GM19351 (cell line): ENCODE results near the gene PYGM.

Experiments used
- ATAC-seq: cut with Tn5 transposase; IDR thresholded peaks from one replicate; pipeline ENCODE4 v1.9.1; 2021; ENCODE audit warnings: mild to moderate bottlenecking, moderate library complexity; ENCODE audit not compliant: unreplicated experiment

PYGM gene

DNA sequence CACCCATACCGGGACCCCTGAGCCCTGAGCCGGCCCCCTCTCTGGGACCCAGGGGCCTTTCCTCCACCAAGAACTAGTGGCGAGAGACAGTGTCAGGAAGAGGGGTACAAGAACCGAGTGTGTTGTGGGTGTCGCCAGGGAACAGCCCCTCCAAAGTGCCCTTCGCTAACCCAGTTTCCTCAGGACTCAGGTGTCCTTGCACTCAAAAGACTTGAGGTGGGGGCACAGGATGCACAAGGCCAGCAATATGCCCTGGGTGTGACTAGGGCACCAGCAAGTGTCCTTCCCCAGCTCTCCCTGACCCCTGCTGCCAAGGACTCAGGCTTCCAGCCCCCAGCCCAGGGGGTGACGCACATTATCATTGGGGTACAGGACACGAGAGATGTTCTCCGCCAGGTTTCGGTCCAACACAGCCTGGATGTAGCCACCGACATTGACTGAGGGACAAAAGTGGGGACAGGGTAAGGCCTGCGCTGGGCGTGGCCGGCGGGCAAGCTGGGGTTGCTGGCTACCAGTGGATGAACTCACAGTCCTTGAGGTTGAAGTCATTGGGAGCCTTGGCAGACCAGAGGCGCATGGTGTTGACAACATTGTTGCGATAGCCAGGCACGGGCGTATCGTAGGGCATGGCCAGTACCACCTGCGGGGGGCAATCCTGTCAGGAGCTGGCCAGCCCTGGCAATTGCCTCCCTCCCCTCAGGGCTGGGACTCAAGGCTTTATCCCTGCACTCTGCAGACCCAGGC, 4.7 kb downstream of the PYGM start:
- no peak for ATAC-seq

DNA sequence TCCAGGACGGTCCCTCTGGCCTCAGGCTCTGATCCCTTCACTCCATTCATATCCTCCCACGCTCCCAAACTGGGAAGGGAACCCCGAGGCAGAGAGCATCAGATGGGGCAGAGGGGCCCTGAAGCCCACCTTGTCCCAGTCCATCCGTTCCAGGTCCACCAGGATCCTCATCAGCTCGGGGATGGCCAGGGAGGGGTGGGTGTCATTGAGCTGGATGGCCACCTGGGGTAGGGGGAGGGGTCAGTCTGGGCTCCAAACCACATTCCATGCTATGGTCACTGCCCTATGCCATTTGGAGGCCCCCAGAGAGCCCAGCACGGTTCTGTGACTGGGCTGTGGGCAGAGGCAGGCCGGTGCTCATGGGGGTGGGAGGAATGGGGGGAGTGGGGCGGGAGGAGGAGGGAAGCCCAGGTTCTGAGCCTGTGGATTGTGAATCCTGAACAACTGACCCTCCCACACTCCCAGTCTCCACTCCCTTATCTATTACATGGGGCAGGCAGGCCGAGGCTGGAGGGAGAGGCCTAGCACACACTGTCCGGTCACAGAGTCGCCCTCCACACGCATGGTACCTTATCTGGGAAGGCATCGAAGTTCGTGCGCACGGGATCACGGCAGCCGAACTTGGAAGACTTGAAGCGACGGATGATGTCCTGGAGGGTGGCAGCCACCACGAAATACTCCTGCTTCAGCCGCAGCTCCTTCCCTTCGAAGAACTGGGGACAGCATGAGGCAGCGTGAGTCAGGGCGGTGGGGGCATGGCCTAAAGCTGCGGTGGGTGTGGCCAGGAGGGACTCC, 5.5 kb downstream of the PYGM start:
- ATAC-seq: no peak

DNA sequence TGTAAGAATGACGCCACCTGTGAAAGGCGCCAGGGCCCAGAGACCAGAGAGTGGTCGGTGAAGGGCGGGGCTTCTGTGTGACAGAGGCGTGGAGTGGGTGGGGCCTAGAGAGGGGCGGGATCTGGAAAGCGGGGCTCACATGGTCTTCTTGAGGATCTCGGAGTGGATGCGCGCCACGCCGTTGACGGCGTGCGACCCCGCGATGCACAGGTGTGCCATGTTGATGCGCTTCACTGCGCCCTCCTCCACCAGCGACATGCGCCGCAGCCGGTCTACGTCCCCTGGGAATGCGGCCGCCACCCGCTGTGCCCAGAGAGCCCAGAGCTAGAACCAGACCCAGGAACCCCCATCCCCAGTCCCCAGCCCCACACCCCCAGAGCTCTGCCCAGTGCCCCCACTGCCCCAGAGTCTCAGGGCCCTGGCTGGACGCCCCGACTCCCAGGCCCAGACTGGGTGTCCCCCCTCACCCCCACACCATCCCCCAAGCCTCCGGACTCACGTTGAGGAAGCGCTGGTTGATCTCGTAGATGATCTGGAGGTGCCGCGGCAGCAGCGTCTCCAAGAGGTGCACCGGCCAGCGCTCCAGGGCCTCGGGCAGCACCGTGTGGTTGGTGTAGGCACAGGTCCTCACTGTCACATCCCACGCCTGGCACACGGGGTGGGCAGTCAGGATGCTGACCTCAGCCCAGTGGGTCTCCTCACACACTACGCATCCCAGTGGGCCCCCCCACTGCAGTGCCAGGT, 6.2 kb downstream of the PYGM start:
- no peak for ATAC-seq

DNA sequence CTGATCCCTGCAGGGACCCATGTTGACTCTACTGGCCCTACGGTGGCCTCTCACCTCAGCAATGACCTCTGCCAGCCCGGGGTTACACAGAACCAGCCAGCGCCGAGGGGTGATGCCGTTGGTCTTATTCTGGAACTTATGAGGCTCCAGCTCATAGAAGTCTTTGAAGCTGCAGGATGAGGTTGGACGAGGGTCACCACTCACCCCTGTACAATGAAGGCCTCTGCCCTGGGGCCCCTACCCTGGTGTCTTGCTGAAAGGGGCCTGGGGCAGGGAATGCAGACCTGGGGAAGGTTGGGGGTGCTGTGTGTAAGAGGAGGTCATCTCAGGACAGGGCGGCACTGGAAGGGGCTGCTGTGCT, 6.8 kb downstream of the PYGM start:
- no peak for ATAC-seq

DNA sequence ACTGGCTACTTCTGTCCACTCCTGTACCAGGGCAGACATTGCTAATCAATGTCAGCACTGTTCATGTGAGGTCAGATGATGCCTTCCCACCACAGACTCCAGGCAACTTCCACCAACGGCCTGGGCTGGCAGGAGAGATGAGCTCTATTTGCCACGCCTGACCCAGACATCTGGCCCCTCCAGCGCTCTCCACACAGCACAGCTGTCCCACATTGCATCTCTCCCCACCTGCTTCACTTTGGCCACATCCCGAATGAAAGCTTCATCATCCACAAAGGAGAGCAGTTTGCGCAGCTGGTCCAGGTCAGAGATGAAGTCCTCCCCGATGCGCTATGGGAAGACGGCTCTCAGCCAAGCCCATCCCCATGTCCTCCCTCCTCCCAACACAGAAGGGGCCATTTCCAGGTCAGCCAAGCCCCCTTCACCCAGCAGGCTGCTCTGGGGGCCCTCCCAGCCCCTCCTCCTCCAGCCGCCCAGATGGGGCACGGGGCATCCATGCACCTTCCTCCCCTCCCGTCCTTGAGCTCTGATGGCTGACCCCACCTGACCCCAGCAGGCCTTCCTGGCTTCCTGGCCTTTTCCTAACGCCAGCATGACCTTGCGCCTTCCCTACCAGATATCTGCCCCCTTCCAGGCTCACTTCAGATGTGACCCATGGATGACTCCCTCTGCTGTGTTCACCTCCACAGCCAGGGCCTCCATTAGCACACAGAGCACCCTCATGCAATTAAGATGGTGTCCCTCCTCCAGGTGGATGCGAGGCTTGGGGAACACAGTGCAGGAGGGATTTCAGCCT, 7.4 kb downstream of the PYGM start:
- ATAC-seq: no peak

DNA sequence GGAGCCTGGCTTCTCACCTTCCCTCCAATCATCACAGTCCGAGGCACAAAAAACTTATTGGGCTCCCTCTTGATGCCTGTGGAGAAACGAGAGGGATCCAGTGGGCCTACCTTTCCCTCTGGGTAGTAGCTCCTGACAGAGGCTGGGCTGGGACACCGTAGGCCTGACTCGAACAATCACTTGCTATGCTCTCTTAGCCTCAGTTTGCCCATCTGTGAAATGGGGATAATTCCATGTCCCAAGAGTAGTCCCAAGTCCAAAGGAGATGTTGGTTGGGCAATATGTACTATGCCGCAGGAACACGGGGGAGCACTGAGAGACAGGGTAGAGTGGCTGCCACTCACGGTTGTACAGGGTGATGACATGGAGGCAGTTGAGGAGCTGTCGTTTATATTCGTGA, 8.2 kb downstream of the PYGM start:
- ATAC-seq: no peak

DNA sequence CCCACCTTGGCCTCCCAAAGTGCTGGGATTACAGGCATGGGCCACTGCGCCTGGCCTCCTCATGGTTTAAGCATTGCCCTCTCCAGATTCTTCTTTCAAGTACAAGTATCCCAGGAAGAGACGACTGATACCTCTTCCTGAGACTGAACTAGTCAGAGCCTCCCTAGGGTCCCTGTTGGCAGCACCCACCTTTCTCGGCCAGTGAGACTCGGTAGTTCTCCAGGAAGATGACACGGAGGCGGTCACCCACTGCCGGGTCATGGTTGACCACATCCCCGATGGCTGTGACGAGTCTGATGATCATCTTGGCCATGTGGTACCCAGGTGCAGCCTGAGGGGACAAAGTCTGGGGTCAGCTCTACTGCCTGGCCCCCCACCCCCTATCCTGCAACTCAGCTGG, 8.6 kb downstream of the PYGM start:
- ATAC-seq: no peak

DNA sequence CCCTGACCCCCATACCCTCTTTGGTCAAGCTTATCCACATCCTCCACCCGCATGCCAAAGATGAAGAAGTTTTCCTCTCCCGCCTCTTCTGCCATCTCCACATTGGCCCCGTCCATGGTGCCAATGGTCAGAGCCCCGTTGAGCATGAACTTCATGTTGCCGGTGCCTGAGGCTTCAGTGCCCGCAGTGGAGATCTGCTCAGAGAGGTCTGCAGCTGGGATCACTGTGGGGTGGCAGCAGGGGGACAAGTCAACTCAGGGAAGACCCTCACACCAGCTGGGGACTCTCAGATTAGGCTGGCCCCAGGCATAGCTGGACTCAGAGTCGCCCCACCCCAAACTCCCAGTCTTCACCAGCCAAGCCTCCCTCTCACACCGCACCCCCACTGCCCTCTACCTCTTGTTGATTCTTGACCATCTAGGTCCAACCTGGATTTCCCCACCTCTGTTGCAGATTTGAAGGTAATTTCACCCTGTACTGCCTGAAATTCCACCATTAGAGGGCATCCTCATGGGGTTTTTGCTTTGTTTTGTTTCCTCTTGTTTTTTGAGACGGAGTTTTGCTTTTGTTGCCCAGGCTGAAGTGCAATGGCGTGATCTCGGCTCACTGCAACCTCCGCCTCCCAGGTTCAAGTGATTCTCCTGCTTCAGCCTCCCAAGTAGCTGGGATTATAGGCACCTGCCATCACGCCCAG, 9.3 kb downstream of the PYGM start:
- ATAC-seq: no peak

DNA sequence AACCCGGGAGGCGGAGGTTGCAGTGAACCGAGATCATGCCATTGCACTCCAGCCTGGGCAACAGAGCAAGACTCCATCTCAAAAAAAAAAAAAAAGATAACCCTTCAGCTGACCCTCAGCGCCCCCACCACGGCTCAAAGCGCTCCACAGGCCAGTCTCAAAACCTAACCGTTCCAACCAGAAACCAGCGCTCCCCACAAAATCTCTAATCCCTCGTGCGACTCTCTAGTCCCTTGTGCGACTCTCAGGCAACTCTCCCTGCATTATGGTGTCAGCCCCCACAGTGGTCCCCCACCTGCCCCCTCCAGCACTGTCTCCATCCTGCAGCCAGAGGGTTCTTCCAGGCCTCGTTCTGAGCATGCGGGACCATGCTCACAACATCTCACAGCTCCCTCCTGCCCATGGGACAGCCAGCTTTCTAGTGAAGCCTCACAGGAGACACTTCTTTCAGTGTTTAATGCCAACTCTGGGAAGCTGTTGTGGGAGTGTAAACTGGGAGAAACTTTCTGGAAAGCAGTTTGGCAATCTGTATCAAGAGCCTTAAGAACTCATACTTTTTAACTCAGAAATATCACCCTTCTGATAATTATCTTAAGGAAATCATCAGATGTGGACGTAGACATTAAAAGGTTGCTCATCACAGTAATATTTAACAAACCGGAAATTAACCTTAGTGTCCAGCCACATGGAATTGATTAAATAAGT, 11.7 kb downstream of the PYGM start:
- ATAC-seq: no peak

DNA sequence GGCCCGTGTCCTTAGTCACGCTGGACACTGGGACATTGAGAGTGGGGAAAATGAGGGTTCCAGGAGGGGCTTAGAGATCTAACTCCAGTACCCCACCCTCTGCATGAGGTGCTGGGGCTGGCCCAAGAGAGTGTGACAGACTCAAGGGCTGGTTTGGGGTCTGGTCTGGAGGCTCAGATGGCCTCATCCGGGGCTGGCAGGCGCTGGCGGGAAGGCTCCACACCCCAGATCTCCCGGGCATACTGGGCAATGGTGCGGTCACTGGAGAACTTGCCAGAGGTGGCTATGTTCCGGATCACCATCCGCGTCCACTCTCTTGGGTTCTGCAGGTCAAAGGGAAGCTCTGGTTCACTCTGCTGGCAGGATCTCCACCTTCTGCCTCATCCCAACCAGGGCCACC, 13.3 kb downstream of the PYGM start:
- ATAC-seq: no peak

DNA sequence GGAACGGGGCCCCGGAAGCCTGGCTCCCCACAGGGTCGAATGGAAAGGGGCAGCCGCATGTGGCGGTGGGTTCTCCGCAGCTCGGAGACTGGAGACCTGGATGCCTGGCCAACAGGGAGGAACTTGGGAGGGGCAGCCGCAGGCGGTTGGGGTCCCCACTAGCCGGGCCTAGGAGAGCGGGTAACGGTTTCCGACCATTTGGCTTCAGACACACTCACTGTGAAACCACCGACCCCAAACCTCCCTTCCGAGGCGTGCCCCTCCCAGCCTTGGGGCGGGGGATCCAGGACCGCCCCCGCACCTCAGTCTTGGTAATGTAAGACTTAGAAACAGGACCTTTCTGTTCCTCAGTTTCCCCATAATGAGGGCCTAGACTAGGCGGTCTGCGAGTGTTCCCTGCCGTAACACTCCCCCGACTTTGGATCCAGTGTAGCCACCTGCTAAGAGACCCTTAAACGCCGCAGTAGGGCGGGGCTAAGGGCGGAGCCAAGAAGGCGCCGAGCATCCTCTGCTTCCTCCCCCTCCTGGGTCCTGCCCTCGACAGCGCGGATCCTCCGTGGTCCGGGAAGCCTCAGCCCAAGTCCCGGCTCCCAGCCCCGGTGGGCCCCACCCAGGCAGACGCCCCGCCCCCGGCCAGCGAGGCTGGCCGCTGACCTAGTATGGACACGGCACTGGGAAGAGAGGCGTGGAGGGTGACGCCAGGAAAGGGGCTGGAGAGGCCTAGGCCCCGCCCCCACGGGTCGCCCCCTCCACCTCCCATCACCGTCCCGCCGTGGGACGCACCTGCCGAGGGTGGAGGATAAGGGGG, 14.0 kb downstream of the PYGM start:
- peak; percentile 30 for ATAC-seq

DNA sequence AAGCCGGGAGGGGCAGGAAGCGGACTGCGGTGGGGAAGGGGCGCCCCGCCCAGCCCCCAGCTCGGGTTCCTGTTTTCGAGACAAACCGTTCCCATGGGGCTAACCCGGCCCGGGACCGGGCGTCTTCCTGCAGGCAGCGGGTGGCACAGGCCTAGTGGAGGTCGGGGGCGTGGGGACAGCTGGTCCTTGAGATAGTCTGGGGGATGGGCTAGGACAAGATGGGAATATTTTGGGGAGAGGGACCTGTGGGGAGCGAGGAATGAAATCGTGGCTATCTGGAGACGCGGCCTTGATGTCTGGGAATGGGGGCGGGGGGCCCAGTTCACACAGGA, 14.6 kb downstream of the PYGM start:
- ATAC-seq: no peak

DNA sequence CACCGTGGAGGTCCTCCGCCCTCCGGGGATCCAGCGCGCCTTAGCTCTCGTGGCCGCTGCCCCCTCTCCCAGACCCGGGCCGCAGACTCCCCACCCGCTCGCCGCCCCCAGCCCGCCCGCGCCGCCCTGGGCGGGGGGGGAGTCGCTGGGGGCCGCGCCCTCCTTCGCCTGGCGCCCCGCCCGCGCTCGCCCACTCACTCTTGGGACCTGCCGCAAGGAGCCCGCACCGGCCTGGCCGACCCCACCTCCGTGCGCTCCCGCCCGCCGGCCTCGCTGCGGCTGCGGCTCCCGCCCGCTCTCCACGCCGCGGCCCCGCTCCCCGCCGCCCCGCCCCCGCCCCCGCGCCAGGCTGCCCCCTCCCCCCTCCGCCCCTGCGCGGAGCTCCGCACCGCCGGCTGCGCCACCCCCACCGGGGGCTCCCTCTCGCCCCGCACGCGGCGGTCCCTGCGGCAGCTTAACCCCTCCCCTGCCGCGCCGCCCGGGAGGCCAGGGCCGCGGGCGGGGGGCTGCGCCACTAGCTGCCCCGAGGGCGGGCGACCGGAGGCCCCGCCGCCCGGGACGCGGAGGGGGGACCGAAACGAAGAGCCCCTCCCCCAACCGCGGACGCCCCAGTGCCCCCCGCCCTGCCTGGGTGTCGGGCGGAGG, 15.1 kb downstream of the PYGM start:
- no peak for ATAC-seq

DNA sequence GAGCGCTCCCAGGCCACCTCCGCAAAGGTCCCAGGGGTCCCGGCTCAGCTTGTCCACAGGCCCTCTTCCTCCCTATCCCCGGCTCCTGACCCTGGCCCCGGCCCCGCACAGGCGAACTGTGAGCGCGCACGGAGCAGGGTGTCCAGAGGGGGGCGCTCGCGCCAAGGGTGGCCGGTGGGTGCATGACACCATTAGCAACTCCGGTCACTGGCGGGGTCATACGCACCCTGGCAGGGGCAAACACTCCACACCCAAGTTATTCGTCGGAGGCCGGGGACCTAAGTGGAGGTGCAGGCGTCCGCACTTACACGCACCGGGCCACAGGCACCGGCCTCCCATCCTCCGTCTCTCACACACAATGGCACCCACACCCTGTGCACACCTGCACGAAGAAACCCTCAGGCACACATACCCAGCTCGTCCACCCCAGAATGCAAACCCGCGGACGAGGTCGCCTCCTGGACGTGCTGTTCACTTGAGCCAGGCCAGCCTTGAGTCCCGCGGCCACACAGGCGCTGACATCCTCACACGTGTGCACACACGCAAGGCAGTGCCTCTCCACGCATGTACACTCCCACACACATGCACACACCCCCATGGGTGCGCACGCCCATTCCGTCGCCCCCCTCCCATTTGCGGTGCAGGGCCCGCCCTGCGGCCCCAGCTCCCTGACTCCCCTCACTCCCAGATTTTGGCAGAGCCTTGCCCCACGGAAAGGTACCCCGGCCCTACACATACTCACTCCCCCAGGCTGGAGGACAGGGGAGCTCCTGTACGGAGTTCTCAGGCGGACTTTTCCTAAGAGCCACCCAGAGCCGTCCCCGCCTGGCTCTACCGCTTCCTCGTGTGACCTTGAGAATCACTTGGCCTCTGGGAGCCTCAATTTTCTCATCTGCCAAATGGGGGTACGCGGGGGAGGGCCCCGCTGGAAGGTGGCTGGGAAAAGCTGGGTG, 15.9 kb downstream of the PYGM start, which contains the start of gene RASGRP2:
TSS of gene RASGRP2 (minus strand) at position 552 of the 953 bp plus-strand sequence. CDS start 1,276 bp downstream, outside the sequence.
- no peak for ATAC-seq

DNA sequence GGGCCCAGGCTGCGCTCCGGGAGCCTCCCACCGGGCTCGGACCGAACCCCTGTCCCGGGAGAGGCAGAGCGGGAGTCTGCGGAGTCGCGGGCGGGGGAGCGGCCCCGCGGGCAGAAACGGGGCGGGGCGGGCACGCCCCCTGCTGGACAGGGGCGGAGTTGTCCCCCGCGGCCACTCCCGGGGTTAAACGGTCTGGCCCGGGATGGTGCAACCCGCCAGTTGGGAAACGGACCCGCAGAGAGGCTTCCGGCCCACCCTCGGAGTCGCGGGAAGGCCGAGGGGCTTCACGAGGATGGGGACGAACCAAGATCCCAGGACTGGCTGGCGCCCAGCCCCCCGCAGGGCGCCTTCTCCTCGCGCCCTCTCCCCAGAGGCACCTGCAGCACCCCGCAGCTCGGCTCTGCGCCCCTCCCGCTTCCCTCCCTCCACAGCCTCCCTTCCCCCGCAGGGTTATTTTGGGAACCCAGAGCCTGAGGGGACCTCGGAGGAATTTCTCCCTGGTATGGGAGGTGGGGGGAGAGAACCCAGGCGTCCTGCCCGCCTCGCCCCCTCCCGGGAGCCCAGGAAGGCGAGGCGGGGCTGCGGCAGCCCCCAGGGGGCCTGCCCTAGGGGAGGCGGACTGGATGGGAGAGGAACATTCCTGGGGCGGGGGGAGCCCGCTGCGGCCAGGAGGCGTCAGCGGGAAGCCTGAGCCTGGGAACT, 16.7 kb downstream of the PYGM start:
- no peak for ATAC-seq

DNA sequence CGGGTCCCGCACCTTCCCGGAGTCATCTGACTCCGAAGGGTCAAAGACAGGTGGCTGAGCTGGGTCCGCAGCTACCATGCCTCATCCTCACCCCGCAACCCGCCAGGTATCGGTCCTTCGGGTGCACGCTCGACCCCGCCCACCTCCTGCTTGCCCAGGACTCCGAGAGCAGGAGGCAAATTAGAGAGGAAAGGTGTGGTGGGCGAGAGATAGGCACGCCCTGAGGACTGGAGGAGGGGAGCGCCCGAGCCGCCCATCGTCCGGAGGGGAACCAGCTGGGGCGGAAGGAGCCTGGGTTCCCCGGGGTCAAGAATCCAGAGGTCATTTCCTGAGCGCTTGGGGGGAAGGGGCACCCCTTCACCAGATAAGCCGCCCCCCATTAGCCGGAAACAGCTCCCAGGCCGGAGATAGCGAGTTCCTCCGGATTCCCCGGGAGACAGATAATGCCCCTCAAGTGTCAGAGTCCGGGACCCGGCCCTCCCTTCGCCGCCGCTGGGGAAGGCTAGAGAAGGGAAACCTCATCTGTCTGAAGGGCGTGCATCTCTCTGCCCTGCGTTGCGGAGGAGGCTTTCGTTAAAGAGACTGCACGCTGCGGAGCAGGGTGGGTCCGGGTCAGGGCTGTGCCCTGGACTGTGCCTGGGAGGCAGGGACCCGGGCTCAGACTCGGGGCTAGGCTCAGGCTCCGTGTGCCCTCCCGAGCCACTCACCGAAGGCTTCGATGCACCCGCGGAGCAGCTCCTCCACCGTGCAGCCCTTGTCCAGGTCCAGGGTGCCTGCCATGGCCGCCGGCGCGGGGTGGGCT, 17.5 kb downstream of the PYGM start:
- ATAC-seq: no peak
